WTC11 (cell line): ENCODE measurements around the gene RHOF. TPM values are rescaled to one million over a fixed set of nuclear protein-coding genes. Genes with fewer than 3 reads are reported as not detected.

Source experiments
- ARID4B ChIP-seq: sonication (generic); formaldehyde crosslinking; IDR thresholded peaks from 2 replicates; pipeline ENCODE4 v1.8.0; 2023; ENCODE audit warnings: missing genetic modification reagents, mild to moderate bottlenecking, borderline replicate concordance
- ATF6 ChIP-seq: sonication (generic); formaldehyde crosslinking; IDR thresholded peaks from 2 replicates; pipeline ENCODE4 v1.8.1; 2023; ENCODE audit warnings: mild to moderate bottlenecking, missing genetic modification reagents
- CREM ChIP-seq: sonication (generic); formaldehyde crosslinking; IDR thresholded peaks from 2 replicates; pipeline ENCODE4 v1.8.1; 2022; ENCODE audit warnings: mild to moderate bottlenecking, missing genetic modification reagents, moderate library complexity
- E2F4 ChIP-seq: sonication (generic); formaldehyde crosslinking; IDR thresholded peaks from 2 replicates; pipeline ENCODE4 v1.8.1; 2022; ENCODE audit warnings: low read depth, mild to moderate bottlenecking, moderate library complexity, missing genetic modification reagents, borderline replicate concordance
- FOXK1 ChIP-seq: sonication (generic); formaldehyde crosslinking; IDR thresholded peaks from 2 replicates; pipeline ENCODE4 v1.8.0; 2022; ENCODE audit warnings: mild to moderate bottlenecking, moderate library complexity, missing genetic modification reagents
- FOXP1 ChIP-seq: sonication (generic); formaldehyde crosslinking; IDR thresholded peaks from 2 replicates; pipeline ENCODE4 v1.8.0; 2022; ENCODE audit warnings: missing genetic modification reagents, mild to moderate bottlenecking, moderate library complexity, borderline replicate concordance
- GABPB1 ChIP-seq: sonication (generic); formaldehyde crosslinking; IDR thresholded peaks from 2 replicates; pipeline ENCODE4 v1.8.1; 2023; ENCODE audit warnings: mild to moderate bottlenecking, missing genetic modification reagents
- MAX ChIP-seq: sonication (generic); formaldehyde crosslinking; IDR thresholded peaks from 2 replicates; pipeline ENCODE4 v1.8.0; 2022; ENCODE audit warnings: mild to moderate bottlenecking, missing genetic modification reagents
- OVOL2 ChIP-seq: fragments of 250-450 bp; sonication (Bioruptor Pico); IDR thresholded peaks from 2 replicates; pipeline ENCODE4 v1.9.0; 2021; ENCODE audit warnings: mild to moderate bottlenecking, borderline replicate concordance
- SOX15 ChIP-seq: fragments of 250-450 bp; sonication (Bioruptor Pico); IDR thresholded peaks from 2 replicates; pipeline ENCODE4 v1.9.0; 2021; ENCODE audit warnings: mild to moderate bottlenecking
- TCF7 ChIP-seq: sonication (generic); formaldehyde crosslinking; IDR thresholded peaks from 2 replicates; pipeline ENCODE4 v1.8.0; 2022; ENCODE audit warnings: mild to moderate bottlenecking, low read depth, missing genetic modification reagents, moderate library complexity
- TEAD1 ChIP-seq: sonication (generic); formaldehyde crosslinking; IDR thresholded peaks from 2 replicates; pipeline ENCODE4 v1.8.0; 2022; ENCODE audit warnings: mild to moderate bottlenecking, missing genetic modification reagents
- ZMAT4 ChIP-seq: fragments of 250-450 bp; sonication (Bioruptor Pico); IDR thresholded peaks from 2 replicates; pipeline ENCODE4 v1.9.0; 2021; ENCODE audit warnings: mild to moderate bottlenecking
- ZNF138 ChIP-seq: sonication (generic); formaldehyde crosslinking; conservative IDR thresholded peaks from 2 replicates; pipeline ENCODE4 v1.8.1; 2022; ENCODE audit warnings: mild to moderate bottlenecking, moderate library complexity, missing genetic modification reagents
- ZNF232 ChIP-seq: sonication (generic); formaldehyde crosslinking; IDR thresholded peaks from 2 replicates; pipeline ENCODE4 v1.8.0; 2022; ENCODE audit warnings: mild to moderate bottlenecking, missing genetic modification reagents
- total RNA-seq: library from RNA; stranded (reverse); gene quantifications from 3 replicates; pipeline ENCODE4 v1.2.3, GENCODE V29; 2021
- TF ChIP-seq, protein P1 (sequence below): fragments of 250-450 bp; sonication (Bioruptor Pico); IDR thresholded peaks from 2 replicates; pipeline ENCODE4 v1.9.0; 2021; ENCODE audit warnings: mild to moderate bottlenecking, borderline replicate concordance
- TF ChIP-seq, protein P2 (sequence below): sonication (generic); formaldehyde crosslinking; IDR thresholded peaks from 2 replicates; pipeline ENCODE4 v1.8.0; 2022; ENCODE audit warnings: mild to moderate bottlenecking, missing genetic modification reagents
- TF ChIP-seq, protein P3 (sequence below): sonication (generic); formaldehyde crosslinking; IDR thresholded peaks from 2 replicates; pipeline ENCODE4 v1.8.0; 2023; ENCODE audit warnings: mild to moderate bottlenecking, missing genetic modification reagents
- TF ChIP-seq, protein P4 (sequence below): sonication (generic); formaldehyde crosslinking; IDR thresholded peaks from 2 replicates; pipeline ENCODE4 v1.8.1; 2022; ENCODE audit warnings: mild to moderate bottlenecking, moderate library complexity, missing genetic modification reagents

The RHOF gene
- total RNA-seq, 1 experiment from 2014 or later, result 45.3 TPM

DNA sequence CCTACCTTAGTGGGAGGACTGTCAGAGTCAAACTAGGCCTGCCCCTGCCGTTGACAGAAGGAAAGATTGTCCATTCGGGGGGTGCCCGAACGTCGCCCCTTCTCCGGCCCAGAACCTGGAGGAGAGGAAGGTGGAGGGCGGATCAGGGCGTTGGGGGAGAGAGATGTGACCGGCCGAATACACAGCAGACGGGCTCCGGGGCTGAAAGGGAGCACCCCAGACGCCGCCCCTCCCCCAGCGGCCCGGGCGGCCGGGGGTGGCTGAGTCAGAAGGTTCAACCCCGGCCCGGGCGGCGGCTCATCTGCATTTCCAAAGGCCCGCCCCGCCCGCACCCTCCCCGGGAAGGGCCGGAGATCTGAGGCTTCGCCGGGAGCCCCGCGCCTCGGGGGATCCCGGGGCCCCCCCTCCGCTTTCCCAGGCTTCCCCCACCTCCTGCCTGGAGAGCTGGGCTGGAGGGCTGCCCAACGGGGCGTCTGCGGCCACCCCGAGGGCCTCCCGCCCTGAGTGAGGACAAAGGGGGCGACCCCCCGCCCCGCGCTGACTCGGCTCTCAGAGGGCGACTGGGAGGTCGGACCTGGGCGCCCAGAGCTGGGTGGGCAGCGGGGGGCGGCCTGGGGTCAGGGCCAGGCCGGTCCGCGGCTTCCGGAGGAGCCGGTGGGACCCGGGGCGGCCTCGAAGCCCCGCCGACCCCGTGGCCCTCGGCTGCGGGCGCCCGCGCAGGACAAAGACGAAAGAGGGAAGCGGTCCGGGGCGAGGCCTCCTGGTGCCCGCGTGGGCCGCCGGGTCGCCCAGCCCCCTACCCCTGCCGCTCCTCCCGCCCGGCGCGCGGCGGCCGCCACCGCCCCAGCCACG is 6.6 kb upstream of the RHOF start (continued):
- TF ChIP-seq, protein P1, sequence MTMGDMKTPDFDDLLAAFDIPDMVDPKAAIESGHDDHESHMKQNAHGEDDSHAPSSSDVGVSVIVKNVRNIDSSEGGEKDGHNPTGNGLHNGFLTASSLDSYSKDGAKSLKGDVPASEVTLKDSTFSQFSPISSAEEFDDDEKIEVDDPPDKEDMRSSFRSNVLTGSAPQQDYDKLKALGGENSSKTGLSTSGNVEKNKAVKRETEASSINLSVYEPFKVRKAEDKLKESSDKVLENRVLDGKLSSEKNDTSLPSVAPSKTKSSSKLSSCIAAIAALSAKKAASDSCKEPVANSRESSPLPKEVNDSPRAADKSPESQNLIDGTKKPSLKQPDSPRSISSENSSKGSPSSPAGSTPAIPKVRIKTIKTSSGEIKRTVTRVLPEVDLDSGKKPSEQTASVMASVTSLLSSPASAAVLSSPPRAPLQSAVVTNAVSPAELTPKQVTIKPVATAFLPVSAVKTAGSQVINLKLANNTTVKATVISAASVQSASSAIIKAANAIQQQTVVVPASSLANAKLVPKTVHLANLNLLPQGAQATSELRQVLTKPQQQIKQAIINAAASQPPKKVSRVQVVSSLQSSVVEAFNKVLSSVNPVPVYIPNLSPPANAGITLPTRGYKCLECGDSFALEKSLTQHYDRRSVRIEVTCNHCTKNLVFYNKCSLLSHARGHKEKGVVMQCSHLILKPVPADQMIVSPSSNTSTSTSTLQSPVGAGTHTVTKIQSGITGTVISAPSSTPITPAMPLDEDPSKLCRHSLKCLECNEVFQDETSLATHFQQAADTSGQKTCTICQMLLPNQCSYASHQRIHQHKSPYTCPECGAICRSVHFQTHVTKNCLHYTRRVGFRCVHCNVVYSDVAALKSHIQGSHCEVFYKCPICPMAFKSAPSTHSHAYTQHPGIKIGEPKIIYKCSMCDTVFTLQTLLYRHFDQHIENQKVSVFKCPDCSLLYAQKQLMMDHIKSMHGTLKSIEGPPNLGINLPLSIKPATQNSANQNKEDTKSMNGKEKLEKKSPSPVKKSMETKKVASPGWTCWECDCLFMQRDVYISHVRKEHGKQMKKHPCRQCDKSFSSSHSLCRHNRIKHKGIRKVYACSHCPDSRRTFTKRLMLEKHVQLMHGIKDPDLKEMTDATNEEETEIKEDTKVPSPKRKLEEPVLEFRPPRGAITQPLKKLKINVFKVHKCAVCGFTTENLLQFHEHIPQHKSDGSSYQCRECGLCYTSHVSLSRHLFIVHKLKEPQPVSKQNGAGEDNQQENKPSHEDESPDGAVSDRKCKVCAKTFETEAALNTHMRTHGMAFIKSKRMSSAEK (CRISPR knock-in tag), result no peak
- TF ChIP-seq CREM (CRISPR knock-in tag), result no peak
- TF ChIP-seq FOXP1 (CRISPR knock-in tag), result no peak
- no peak for TF ChIP-seq ZMAT4
- TF ChIP-seq, protein P2, sequence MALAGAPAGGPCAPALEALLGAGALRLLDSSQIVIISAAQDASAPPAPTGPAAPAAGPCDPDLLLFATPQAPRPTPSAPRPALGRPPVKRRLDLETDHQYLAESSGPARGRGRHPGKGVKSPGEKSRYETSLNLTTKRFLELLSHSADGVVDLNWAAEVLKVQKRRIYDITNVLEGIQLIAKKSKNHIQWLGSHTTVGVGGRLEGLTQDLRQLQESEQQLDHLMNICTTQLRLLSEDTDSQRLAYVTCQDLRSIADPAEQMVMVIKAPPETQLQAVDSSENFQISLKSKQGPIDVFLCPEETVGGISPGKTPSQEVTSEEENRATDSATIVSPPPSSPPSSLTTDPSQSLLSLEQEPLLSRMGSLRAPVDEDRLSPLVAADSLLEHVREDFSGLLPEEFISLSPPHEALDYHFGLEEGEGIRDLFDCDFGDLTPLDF (CRISPR knock-in tag), result no peak
- TF ChIP-seq SOX15 (CRISPR knock-in tag), result no peak
- no peak for TF ChIP-seq ARID4B (CRISPR knock-in tag)
- no peak for TF ChIP-seq TCF7 (CRISPR knock-in tag)
- TF ChIP-seq ATF6 (CRISPR knock-in tag), result no peak
- TF ChIP-seq ZNF232 (CRISPR knock-in tag), result no peak
- TF ChIP-seq GABPB1, result no peak
- no peak for TF ChIP-seq ZNF138 (CRISPR knock-in tag)
- TF ChIP-seq, protein P3, sequence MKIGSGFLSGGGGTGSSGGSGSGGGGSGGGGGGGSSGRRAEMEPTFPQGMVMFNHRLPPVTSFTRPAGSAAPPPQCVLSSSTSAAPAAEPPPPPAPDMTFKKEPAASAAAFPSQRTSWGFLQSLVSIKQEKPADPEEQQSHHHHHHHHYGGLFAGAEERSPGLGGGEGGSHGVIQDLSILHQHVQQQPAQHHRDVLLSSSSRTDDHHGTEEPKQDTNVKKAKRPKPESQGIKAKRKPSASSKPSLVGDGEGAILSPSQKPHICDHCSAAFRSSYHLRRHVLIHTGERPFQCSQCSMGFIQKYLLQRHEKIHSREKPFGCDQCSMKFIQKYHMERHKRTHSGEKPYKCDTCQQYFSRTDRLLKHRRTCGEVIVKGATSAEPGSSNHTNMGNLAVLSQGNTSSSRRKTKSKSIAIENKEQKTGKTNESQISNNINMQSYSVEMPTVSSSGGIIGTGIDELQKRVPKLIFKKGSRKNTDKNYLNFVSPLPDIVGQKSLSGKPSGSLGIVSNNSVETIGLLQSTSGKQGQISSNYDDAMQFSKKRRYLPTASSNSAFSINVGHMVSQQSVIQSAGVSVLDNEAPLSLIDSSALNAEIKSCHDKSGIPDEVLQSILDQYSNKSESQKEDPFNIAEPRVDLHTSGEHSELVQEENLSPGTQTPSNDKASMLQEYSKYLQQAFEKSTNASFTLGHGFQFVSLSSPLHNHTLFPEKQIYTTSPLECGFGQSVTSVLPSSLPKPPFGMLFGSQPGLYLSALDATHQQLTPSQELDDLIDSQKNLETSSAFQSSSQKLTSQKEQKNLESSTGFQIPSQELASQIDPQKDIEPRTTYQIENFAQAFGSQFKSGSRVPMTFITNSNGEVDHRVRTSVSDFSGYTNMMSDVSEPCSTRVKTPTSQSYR (CRISPR knock-in tag), result peak; percentile 70; the same call in 1 of the 2 replicates
- no peak for TF ChIP-seq FOXK1
- peak; percentile 28; the same call in 1 of the 2 replicates for TF ChIP-seq MAX
- TF ChIP-seq OVOL2 (CRISPR knock-in tag), result no peak
- no peak for TF ChIP-seq TEAD1 (CRISPR knock-in tag)
- TF ChIP-seq E2F4, result no peak
- TF ChIP-seq, protein P4, sequence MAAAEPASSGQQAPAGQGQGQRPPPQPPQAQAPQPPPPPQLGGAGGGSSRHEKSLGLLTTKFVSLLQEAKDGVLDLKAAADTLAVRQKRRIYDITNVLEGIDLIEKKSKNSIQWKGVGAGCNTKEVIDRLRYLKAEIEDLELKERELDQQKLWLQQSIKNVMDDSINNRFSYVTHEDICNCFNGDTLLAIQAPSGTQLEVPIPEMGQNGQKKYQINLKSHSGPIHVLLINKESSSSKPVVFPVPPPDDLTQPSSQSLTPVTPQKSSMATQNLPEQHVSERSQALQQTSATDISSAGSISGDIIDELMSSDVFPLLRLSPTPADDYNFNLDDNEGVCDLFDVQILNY (CRISPR knock-in tag), result peak; percentile 46; the same call in 1 of the 2 replicates
